Endothelial cell of umbilical vein (primary cell): Measurements from ENCODE around the gene NUP214. TPM values are rescaled to one million over a fixed set of nuclear protein-coding genes. Genes with fewer than 3 reads are reported as not detected.
A peak's percentile ranks its signal among the peaks of the same experiment; 100 is the strongest.

Source experiments
- BruUV-seq: library from RNA; stranded (reverse); fragments of 400-500 nt; replicated peaks from 2 replicates; lab custom pipeline; 2021; lab: Mats Ljungman, UMichigan
- CTCF ChIA-PET: fragments of 300-600, 350-600 bp; sonication (Branson Sonifier 250); formaldehyde crosslinking; loops from one replicate; lab custom pipeline; 2021; ENCODE audit warnings: antibody characterized with exemption, inconsistent platforms; lab: Charles Lee
- POLR2A ChIA-PET: fragments of 300-600, 350-600 bp; sonication (Branson Sonifier 250); formaldehyde crosslinking; loops from one replicate; lab custom pipeline; 2021; ENCODE audit warnings: antibody characterized with exemption, inconsistent platforms; lab: Charles Lee
- DNase-seq: peaks from one replicate; pipeline ENCODE4 v3.0.0-alpha.2; 2011; ENCODE audit warnings: low read depth, low spot score
- FAIRE-seq: peaks from 2 replicates; lab custom pipeline; 2011; peaks lifted over from hg19 to GRCh38; lab: Jason Lieb, UNC
- H2AFZ ChIP-seq: 2 replicates; pipeline ENCODE4 v1.6.0; 2012; ENCODE audit warnings: low read depth, low read length, control low read depth, inconsistent platforms
- H3K27ac ChIP-seq: 2 replicates; pipeline ENCODE4 v1.5.1; 2011; ENCODE audit warnings: low read depth, mild to moderate bottlenecking, control low read depth, low read length, moderate library complexity; ENCODE audit not compliant: insufficient read depth
- H3K27me3 ChIP-seq, 2 experiments: 2 replicates each; pipeline versions ENCODE4 v1.6.0 to v1.6.1; 2011; ENCODE audit warnings: low read length in 2 of 2, mixed read lengths in 1 of 2; ENCODE audit not compliant: control insufficient read depth in 2 of 2, insufficient read depth in 2 of 2
- H3K36me3 ChIP-seq, 2 experiments: 2 replicates in 1 of 2; 3 replicates in 1 of 2; pipeline ENCODE4 v1.5.1; 2011; ENCODE audit warnings: low read length in 2 of 2, mild to moderate bottlenecking in 1 of 2, moderate library complexity in 1 of 2; ENCODE audit not compliant: control insufficient read depth in 2 of 2, insufficient read depth in 2 of 2; ENCODE audit errors: extremely low read depth in 1 of 2
- H3K4me1 ChIP-seq: 3 replicates; pipeline ENCODE4 v1.5.1; 2011; ENCODE audit warnings: mild to moderate bottlenecking, low read length; ENCODE audit not compliant: control insufficient read depth, insufficient read depth; ENCODE audit errors: extremely low read depth
- H3K4me2 ChIP-seq: 2 replicates; pipeline ENCODE4 v1.6.1; 2011; ENCODE audit warnings: low read length, control low read depth, mixed read lengths; ENCODE audit not compliant: insufficient read depth
- H3K4me3 ChIP-seq, 3 experiments: fragments of 200-600 bp in 1 of 3; sonication (generic), shearing (Covaris generic) in 1 of 3; replicated peaks in 1 of 3; 2 replicates each; pipeline ENCODE4 v1.5.1; 2011 to 2016; ENCODE audit warnings: control low read depth in 3 of 3, low read length in 3 of 3, mild to moderate bottlenecking in 2 of 3, inconsistent platforms in 1 of 3, low read depth in 1 of 3, moderate library complexity in 1 of 3; ENCODE audit not compliant: insufficient read depth in 1 of 3
- H3K79me2 ChIP-seq: 2 replicates; pipeline ENCODE4 v1.6.0; 2012; ENCODE audit warnings: low read length, inconsistent platforms; ENCODE audit not compliant: control insufficient read depth, insufficient read depth
- H3K9ac ChIP-seq: replicated peaks from 2 replicates; pipeline ENCODE3; 2011; ENCODE audit warnings: low read length, control low read depth; ENCODE audit not compliant: insufficient read depth; ENCODE audit errors: extremely low read depth
- H3K9me1 ChIP-seq: replicated peaks from 3 replicates; pipeline ENCODE4 v1.6.0; 2011; ENCODE audit warnings: mild to moderate bottlenecking, low read length; ENCODE audit not compliant: control insufficient read depth, insufficient read depth; ENCODE audit errors: extremely low read depth
- H3K9me3 ChIP-seq: replicated peaks from 2 replicates; pipeline ENCODE4 v1.5.1; 2012; ENCODE audit warnings: low read length, inconsistent platforms; ENCODE audit not compliant: control insufficient read depth, insufficient read depth
- H4K20me1 ChIP-seq: replicated peaks from 2 replicates; pipeline ENCODE3; 2011; ENCODE audit warnings: mild to moderate bottlenecking, low read length; ENCODE audit not compliant: control insufficient read depth, insufficient read depth; ENCODE audit errors: extremely low read depth
- EZH2 ChIP-seq: IDR thresholded peaks from 2 replicates; pipeline ENCODE4 v1.6.1; 2012; ENCODE audit warnings: borderline replicate concordance, low read depth, mild to moderate bottlenecking, moderate library complexity, low read length, inconsistent platforms; ENCODE audit not compliant: severe bottlenecking
- FOS ChIP-seq: IDR thresholded peaks from 2 replicates; pipeline ENCODE4 v1.6.1; 2011; ENCODE audit warnings: mild to moderate bottlenecking, low read length, moderate library complexity, borderline replicate concordance; ENCODE audit not compliant: insufficient read depth
- GATA2 ChIP-seq: IDR thresholded peaks from 2 replicates; pipeline ENCODE4 v1.7.0; 2011; ENCODE audit warnings: low read depth, mild to moderate bottlenecking, moderate library complexity, mixed read lengths, low read length; ENCODE audit not compliant: insufficient read length, insufficient read depth
- JUN ChIP-seq: IDR thresholded peaks from 2 replicates; pipeline ENCODE4 v1.6.1; 2011; ENCODE audit warnings: borderline replicate concordance, low read depth; ENCODE audit not compliant: insufficient read length, insufficient read depth
- MYC ChIP-seq: IDR thresholded peaks from one replicate; pipeline ENCODE4 v1.6.1; 2011; ENCODE audit warnings: mild to moderate bottlenecking, low read depth, low read length
- POLR2A ChIP-seq: IDR thresholded peaks from 2 replicates; pipeline ENCODE4 v1.6.1; 2012; ENCODE audit warnings: low read depth, mild to moderate bottlenecking, control low read depth, low read length
- POLR2AphosphoS5 ChIP-seq: IDR thresholded peaks from 2 replicates; pipeline ENCODE4 v1.6.1; 2012; ENCODE audit warnings: low read depth, mild to moderate bottlenecking, control low read depth, low read length, moderate library complexity; ENCODE audit not compliant: insufficient read depth
- dilution Hi-C: fragments of 300-500 bp; cut with MboI; formaldehyde crosslinking; loops from one replicate; pipeline ENCODE4 v1.15.0; 2019; ENCODE audit warnings: low sequenced_read_pairs; ENCODE audit not compliant: extremely low pct_ligation_motif_present
- intact Hi-C: fragments of 100-400 bp; cut with micrococcal nuclease; formaldehyde crosslinking; loops from one replicate; pipeline ENCODE4 v1.10.0; 2022
- polyA plus RNA-seq, 4 experiments: library from polyadenylated mRNA; depleted of rRNA in 3 of 4; stranded (reverse) in 3 of 4; unstranded in 1 of 4; fragments of >200 nt; gene quantifications; 2 replicates each; pipeline versions ENCODE4 v1.2.1 to v1.2.3, GENCODE V29; 2011 to 2012; ENCODE audit warnings: missing spikeins in 1 of 4
- total RNA-seq: library from RNA; stranded (reverse); gene quantifications from 2 replicates; pipeline ENCODE4 v1.2.3, GENCODE V29; 2021
- TF ChIP-seq, protein P1 (sequence below): IDR thresholded peaks from 2 replicates; pipeline ENCODE4 v1.6.1; 2011; ENCODE audit not compliant: insufficient read depth, insufficient read length
- TF ChIP-seq, protein P2 (sequence below), 2 donors: IDR thresholded peaks; 1 replicate in 1 of 2; 2 replicates in 1 of 2; pipeline ENCODE4 v1.5.1; 2011; ENCODE audit warnings: low read length in 2 of 2, mild to moderate bottlenecking in 2 of 2, moderate library complexity in 2 of 2, control low read depth in 1 of 2, inconsistent platforms in 1 of 2, low read depth in 1 of 2; ENCODE audit not compliant: insufficient read depth in 1 of 2; ENCODE audit errors: extremely low read depth in 1 of 2

The NUP214 gene
- total and polyA plus RNA-seq, 2 donors (not counting 3 experiments of a cell fraction or from before 2014, with no cell fraction given): 28.7 to 65.9 TPM

DNA sequence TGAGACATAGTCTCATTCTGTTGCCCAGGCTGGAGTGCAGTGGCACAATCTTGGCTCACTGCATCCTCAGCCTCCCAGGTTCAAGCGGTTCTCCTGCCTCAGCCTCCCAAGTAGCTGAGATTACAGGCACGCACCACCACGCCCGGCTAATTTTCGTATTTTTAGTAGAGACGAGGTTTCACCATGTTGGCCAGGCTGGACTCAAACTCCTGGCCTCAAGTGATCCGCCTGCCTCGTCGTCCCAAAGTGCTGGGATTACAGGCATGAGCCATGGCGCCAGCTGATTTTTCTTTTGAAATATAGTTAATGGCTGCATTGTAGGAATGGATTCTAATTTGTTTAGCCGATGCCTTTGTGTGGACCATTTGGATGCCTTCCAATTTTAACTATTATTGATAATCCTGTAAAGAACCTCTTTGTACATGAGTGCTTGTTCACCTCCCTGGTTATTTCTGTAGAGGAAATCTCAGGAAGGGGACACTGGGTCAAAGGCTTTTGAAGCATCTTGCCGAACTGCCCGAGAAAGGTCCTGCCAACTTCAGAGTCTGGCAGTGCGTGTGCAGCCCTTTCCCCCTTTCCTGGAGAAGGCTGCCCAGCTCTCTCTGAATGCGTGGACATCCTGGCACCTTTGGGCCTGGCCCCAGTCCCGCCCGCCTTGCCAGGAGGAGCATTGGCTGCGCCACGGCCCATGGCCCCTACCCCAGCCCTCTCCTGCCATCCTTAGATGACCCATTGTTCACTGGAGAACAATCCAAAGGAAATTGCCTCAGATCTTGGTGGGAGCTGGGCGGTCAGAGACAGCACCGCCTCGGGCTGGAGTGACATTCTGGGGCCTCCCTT lies 8.9 kb upstream of the NUP214 start:
- no peak for TF ChIP-seq GATA2
- TF ChIP-seq, protein P1, sequence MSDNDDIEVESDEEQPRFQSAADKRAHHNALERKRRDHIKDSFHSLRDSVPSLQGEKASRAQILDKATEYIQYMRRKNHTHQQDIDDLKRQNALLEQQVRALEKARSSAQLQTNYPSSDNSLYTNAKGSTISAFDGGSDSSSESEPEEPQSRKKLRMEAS: no peak
- TF ChIP-seq POLR2AphosphoS5: no peak
- TF ChIP-seq FOS: no peak
- TF ChIP-seq, protein P2, sequence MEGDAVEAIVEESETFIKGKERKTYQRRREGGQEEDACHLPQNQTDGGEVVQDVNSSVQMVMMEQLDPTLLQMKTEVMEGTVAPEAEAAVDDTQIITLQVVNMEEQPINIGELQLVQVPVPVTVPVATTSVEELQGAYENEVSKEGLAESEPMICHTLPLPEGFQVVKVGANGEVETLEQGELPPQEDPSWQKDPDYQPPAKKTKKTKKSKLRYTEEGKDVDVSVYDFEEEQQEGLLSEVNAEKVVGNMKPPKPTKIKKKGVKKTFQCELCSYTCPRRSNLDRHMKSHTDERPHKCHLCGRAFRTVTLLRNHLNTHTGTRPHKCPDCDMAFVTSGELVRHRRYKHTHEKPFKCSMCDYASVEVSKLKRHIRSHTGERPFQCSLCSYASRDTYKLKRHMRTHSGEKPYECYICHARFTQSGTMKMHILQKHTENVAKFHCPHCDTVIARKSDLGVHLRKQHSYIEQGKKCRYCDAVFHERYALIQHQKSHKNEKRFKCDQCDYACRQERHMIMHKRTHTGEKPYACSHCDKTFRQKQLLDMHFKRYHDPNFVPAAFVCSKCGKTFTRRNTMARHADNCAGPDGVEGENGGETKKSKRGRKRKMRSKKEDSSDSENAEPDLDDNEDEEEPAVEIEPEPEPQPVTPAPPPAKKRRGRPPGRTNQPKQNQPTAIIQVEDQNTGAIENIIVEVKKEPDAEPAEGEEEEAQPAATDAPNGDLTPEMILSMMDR (IDR thresholded peaks at IDR 0.05; ENCODE audit: extremely low read depth in 1 of 2, insufficient read depth in 1 of 2, low read depth in 1 of 2, low read length in 2 of 2): no peak
- no peak for TF ChIP-seq POLR2A
- no peak for TF ChIP-seq EZH2
- TF ChIP-seq MYC: no peak
- TF ChIP-seq JUN: no peak
- FAIRE-seq: peak; percentile 98
- ChIA-PET CTCF (interaction anchor here (1.0 to 2.7 kb wide), 5 partner anchors 15 to 70 kb away, joined by 3 to 10 read pairs (median 3); no protein-coding TSS in a partner anchor), POLR2A (interaction anchor here (1.1 to 2.0 kb wide), 2 partner anchors 9 to 18 kb away, joined by 3 to 7 read pairs; partner anchors contain the start of gene NUP214)
- peak overlapping the region; percentile 75 for H2AFZ ChIP-seq
- no peaks in the 10 kb centered on the region for H3K27me3 ChIP-seq
- H3K9ac ChIP-seq: peak overlapping the region; percentile 75
- H4K20me1 ChIP-seq: no peaks in the 10 kb centered on the region
- H3K9me3 ChIP-seq: no peaks in the 10 kb centered on the region
- no peaks in the 10 kb centered on the region for H3K9me1 ChIP-seq
- dilution Hi-C loops: no loop called here
- no peak for DNase-seq
- BruUV-seq: TSS peak; percentile 88
- peak overlapping the region; percentile 96 for H3K27ac ChIP-seq
- no peaks in the 10 kb centered on the region for H3K79me2 ChIP-seq
- H3K4me1 ChIP-seq: peaks cover 27% of the 10 kb centered on the region
- peak overlapping the region in 1 of 3 experiments; percentile 22 for H3K4me3 ChIP-seq
- peak overlapping the region; percentile 69 for H3K4me2 ChIP-seq
- peaks cover 0 to 2% of the 10 kb centered on the region in 2 experiments for H3K36me3 ChIP-seq
- intact Hi-C loops: loop anchor here (1.0 to 2.0 kb wide), 4 partner anchors 9 to 122 kb away; partner anchors contain the start of genes AIF1L and NUP214
